Epithelial cell of esophagus (primary cell): Measurements from ENCODE around the gene ASPSCR1.

Source experiments
- DNase-seq: peaks from one replicate; pipeline ENCODE4 v3.0.0; 2010; ENCODE audit warnings: low read depth
- H3K4me3 ChIP-seq: 2 replicates; pipeline ENCODE4 v1.5.1; 2011; ENCODE audit warnings: mild to moderate bottlenecking, low read length, control low read depth
- TF ChIP-seq, protein P1 (sequence below): IDR thresholded peaks from 2 replicates; pipeline ENCODE4 v1.5.1; 2011; ENCODE audit warnings: low read depth, mild to moderate bottlenecking, low read length, control low read depth, inconsistent platforms; ENCODE audit not compliant: insufficient read depth; ENCODE audit errors: missing control alignments

The ASPSCR1 gene

DNA sequence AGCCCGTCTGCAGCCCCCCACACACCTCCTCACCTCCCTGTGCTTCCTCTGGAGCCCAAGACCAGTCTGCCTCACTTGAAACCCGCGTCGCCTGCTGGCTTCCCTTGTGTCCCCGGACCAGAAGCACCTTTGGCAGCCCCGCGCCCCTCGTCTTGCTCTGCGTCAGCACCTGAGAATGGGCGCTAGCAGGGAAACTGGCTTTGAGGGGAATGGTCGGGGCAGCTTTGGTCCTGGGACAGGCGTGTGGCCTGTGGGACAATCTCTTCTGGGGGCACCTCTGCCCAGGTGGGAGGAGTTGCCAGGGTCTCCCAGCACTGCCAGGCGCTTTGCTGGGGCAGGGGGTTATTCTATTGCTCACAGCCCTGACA, 46.3 kb upstream of the ASPSCR1 start:
- H3K4me3 ChIP-seq, result no peak overlapping the region
- DNase-seq, result no peak
- TF ChIP-seq, protein P1, sequence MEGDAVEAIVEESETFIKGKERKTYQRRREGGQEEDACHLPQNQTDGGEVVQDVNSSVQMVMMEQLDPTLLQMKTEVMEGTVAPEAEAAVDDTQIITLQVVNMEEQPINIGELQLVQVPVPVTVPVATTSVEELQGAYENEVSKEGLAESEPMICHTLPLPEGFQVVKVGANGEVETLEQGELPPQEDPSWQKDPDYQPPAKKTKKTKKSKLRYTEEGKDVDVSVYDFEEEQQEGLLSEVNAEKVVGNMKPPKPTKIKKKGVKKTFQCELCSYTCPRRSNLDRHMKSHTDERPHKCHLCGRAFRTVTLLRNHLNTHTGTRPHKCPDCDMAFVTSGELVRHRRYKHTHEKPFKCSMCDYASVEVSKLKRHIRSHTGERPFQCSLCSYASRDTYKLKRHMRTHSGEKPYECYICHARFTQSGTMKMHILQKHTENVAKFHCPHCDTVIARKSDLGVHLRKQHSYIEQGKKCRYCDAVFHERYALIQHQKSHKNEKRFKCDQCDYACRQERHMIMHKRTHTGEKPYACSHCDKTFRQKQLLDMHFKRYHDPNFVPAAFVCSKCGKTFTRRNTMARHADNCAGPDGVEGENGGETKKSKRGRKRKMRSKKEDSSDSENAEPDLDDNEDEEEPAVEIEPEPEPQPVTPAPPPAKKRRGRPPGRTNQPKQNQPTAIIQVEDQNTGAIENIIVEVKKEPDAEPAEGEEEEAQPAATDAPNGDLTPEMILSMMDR, result no peak

DNA sequence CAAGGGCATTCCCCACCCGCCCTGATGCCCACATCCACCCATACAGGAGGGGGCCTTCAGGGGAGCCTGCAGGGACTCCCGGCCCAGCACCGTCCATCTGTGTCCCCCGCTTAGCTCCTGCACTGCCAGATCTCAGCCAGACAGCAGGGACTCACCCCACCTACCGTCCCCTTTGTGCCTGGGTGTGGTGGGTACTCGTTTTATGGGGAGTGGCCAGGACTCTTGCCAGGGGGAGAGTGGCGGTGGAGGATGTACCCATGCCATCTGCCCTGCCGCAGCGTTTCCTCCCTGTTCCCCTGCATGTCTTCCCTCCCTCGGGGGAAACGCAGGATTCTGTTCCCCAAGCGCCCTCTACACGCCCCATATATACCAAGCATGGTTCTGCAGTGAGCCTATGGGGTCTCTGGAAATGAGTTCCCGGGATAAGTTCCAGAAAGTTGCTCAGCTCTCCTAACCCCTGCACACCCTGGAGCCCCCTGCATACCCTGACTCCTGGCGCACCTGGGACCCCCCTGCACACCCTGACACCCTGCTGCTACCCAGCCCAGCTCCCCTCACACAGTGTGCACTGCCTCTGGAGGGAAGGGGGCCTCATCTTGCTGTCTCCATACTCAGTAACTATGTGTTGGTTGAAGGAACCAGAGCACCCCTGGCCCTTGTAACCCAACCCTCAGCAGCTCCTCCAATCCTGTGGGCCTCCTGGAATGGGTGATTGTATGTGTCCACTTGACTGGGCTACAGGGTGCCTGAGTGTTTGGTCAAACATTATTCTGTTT, 45.7 kb upstream of the ASPSCR1 start:
- TF ChIP-seq, protein P1, result no peak
- no peak for DNase-seq
- no peak overlapping the region for H3K4me3 ChIP-seq

DNA sequence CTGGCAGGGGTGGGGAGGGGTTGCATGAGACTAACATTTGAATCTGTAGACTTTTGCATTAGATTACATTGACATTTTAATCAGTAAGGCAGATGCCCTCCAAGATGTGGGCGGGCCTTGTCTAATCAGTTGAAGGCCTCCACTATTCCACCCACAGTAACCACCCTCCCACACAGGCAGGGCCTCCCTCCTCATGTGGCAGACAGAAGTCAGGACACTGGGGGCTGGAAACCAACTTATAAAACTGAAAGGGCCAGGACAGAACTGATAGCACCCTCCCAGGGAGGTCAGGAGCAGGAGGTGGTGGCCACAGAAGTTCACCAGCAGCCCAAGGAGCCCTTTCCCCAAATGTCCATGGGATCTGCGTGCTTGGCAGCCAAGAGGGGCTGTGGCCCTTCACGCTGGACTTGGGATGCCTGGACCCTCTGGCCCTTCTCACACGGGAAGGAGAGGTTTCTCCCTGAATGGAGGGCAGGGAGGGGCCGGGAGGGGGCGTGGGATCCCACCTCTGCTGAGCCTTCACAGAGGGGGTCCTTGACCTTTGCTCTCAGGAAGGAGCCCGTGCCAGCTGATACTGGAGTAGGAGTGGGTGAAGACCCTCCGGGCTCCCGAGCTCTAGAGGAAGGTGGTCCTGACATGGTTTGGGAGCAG, 45.0 kb upstream of the ASPSCR1 start:
- no peak overlapping the region for H3K4me3 ChIP-seq
- no peak for DNase-seq
- TF ChIP-seq, protein P1, result no peak

DNA sequence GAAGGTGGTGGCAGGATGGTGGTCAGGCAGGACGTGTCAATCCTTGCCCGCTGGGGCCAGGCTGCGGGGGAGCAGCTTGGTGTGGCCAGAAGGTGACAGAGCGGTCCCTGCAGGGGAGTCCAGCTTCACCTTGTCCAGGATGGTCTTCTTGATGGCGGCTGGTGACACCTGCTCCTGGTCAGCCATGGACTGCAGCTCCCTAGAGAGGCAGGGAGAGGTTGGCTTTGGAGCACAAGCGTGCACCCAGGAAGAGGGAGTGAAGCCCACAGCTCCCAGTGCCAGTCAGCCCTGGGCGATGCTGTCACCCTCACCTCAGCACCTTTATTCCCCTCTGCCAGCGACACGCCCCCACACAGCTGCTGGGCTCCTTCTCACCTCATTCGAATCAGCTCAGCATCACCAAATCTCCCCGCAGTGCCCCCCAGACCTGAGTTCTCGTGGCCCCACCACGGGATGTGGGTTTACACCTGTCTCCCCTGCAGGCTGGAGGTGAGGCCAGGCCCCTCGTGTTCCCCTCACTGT, 44.2 kb upstream of the ASPSCR1 start:
- H3K4me3 ChIP-seq, result no peak overlapping the region
- TF ChIP-seq, protein P1, result no peak
- no peak for DNase-seq

DNA sequence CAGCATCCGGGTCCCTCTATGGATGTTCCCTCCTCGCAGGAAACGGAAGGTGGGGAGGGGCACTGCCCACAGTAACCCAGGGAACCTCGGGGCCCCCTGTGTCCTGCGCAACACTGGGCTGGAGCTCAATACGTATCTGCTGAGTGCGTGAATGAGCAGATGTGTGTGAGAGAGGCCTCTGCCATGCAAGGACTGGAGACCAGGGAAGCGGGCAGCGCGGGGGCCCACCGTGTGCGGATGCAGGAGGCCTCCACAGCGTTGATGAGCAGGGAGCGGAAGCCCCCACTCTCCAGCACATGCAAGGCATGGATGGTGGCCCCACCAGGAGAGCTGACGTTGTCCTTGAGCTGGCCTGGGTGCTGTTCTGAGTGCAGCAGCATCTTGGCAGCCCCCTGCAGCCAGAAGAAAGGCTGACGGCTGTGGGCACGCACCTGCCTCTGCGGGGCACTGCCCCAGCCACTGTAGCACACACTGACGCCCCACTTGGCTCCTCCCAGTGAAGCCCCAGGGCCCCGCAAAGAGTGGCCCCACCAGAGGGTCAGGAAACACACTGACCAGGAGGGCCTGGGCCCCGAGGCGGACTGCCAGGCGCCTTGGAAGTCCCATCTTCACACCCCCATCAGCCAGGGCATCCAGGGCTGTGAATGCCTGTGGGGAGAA, 43.2 kb upstream of the ASPSCR1 start:
- no peak for DNase-seq
- TF ChIP-seq, protein P1, result no peak
- H3K4me3 ChIP-seq, result no peak overlapping the region

DNA sequence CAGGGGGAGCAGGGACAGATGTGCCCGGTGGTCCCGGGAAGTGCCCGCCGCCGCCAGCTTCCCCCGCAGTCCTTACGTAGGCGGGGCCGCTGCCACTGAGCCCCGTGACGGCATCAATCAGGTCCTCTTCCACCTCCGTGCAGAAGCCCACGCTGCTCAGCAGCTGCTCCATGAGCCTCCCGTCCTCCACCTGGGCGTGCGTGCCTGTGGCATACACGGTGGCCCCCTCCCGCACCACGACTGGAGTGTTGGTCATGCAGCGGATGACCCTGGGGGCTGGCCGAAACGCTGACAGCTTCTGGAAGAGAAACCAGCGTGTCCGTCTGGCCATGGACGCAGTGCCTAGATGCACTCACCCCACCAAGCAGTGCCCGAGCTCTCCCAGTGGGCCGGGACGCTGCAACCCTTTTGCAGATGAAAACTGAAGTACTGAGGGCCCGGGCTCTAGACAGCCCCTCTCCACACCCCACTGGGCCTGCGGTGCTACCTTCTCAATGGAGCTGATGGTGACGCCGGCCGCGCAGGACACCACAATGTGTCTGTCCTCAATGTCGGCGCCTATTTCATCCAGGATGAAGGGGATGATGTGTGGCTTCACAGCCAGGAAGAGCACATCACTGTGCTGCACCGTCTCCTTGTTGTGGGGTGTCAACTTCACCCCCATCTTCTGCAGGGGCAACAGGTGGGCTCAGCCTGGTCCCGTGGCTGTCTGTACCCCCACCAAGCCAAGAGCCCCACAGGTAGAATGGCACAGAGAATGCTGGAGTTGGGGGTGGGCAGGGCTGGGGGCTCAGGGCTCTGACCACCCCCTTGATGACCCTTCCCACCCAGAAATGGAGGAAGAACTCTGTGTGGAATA, 42.4 kb upstream of the ASPSCR1 start:
- H3K4me3 ChIP-seq, result no peak overlapping the region
- no peak for DNase-seq

More for the DNA sequence above, 42.4 kb upstream of the ASPSCR1 start:
- TF ChIP-seq, protein P1, result no peak
